Smooth muscle cell (in vitro differentiated cells): ENCODE measurements around the gene ZNF394. TPM values are rescaled to one million over a fixed set of nuclear protein-coding genes. Genes with fewer than 3 reads are reported as not detected.
A peak's percentile ranks its signal among the peaks of the same experiment; 100 is the strongest.

ENCODE experiments used
- DNase-seq: peaks from one replicate; lab custom pipeline; 2025; ENCODE audit not compliant: unreplicated experiment; lab: John Stamatoyannopoulos, UW
- H2AFZ ChIP-seq: fragments of 200-600 bp; sonication (generic); 2 replicates; pipeline ENCODE4 v1.6.0; 2016; ENCODE audit warnings: antibody characterized with exemption, low read depth, mild to moderate bottlenecking
- H3F3A ChIP-seq: fragments of 200-600 bp; sonication (generic); 2 replicates; pipeline ENCODE4 v1.6.0; 2017; ENCODE audit warnings: antibody characterized with exemption, low read depth
- H3K27ac ChIP-seq: fragments of 200-600 bp; sonication (generic); 2 replicates; pipeline ENCODE4 v1.5.1; 2016; ENCODE audit warnings: low read depth, mild to moderate bottlenecking
- H3K27me3 ChIP-seq: fragments of 200-600 bp; sonication (generic); 2 replicates; pipeline ENCODE4 v1.6.1; 2016; ENCODE audit warnings: low read depth, mild to moderate bottlenecking
- H3K36me3 ChIP-seq: fragments of 200-600 bp; sonication (generic); 2 replicates; pipeline ENCODE4 v1.5.1; 2016; ENCODE audit warnings: low read depth
- H3K4me1 ChIP-seq: fragments of 200-600 bp; sonication (generic); 2 replicates; pipeline ENCODE4 v1.5.1; 2016; ENCODE audit warnings: low read depth
- H3K4me2 ChIP-seq: fragments of 200-600 bp; sonication (generic); 2 replicates; pipeline ENCODE4 v1.6.0; 2016; ENCODE audit warnings: mild to moderate bottlenecking
- H3K4me3 ChIP-seq: fragments of 200-600 bp; sonication (generic); 2 replicates; pipeline ENCODE4 v1.5.1; 2016; ENCODE audit warnings: mild to moderate bottlenecking
- H3K79me2 ChIP-seq: fragments of 200-600 bp; sonication (generic); 2 replicates; pipeline ENCODE4 v1.6.0; 2016; ENCODE audit warnings: low read depth, mild to moderate bottlenecking
- H3K9ac ChIP-seq: fragments of 200-600 bp; sonication (generic); 2 replicates; pipeline ENCODE4 v1.6.0; 2016; ENCODE audit warnings: low read depth
- H3K9me3 ChIP-seq: fragments of 200-600 bp; sonication (generic); replicated peaks from 2 replicates; pipeline ENCODE4 v1.5.1; 2016; ENCODE audit warnings: low read depth
- H4K20me1 ChIP-seq: fragments of 200-600 bp; sonication (generic); 2 replicates; pipeline ENCODE4 v1.6.0; 2016; ENCODE audit warnings: low read depth
- CTCF ChIP-seq: fragments of 200-600 bp; sonication (generic); IDR thresholded peaks from 2 replicates; pipeline ENCODE4 v1.5.1; 2017; ENCODE audit warnings: borderline replicate concordance, mild to moderate bottlenecking, antibody characterized with exemption; ENCODE audit not compliant: insufficient read depth, poor library complexity, severe bottlenecking
- WGBS: methylation state at CpG from one replicate; pipeline ENCODE4 v1.1.7; 2016; ENCODE audit warnings: low lambda C conversion rate; 5-methylcytosine and 5-hydroxymethylcytosine counted together
- polyA plus RNA-seq: library from polyadenylated mRNA; unstranded; fragments of >200 nt; fragmentation: Nextera tagmentation; extraction: Ambion mirVana; gene quantifications from 2 replicates; pipeline ENCODE4 v1.2.1, GENCODE V29; 2016
- total RNA-seq: library from RNA; depleted of rRNA; stranded (reverse); fragments of >200 nt; gene quantifications from 2 replicates; pipeline ENCODE4 v1.2.3, GENCODE V29; 2014

Gene ZNF394
- total and polyA plus RNA-seq, 2 experiments from 2014 or later: 13.2 to 27.7 TPM

GRCh38 chr7:99465421-99465768, 34.7 kb downstream of the ZNF394 start:
- WGBS: 12% methylated on average over 9 of the region's 9 CpGs

GRCh38 chr7:99461221-99461620, 38.9 kb downstream of the ZNF394 start:
- Histone ChIP-seq H3F3A (peaks cover 8% of the 10 kb centered on the region), H4K20me1 (peaks cover 62% of the 10 kb centered on the region), H3K9me3 (no peaks in the 10 kb centered on the region), H2AFZ (no peak overlapping the region), H3K4me3 (no peak overlapping the region), H3K9ac (no peak overlapping the region), H3K36me3 (no peaks in the 10 kb centered on the region), H3K79me2 (peaks cover 75% of the 10 kb centered on the region), H3K4me2 (no peak overlapping the region), H3K27me3 (no peaks in the 10 kb centered on the region), H3K27ac (no peak overlapping the region), H3K4me1 (peaks cover 8% of the 10 kb centered on the region)
- no peak for DNase-seq
- TF ChIP-seq CTCF: no peak
- 100% methylated on average over 2 of the region's 2 CpGs for WGBS

More at GRCh38 chr7:99465421-99465768, 34.7 kb downstream of the ZNF394 start:
- Histone ChIP-seq H3K36me3 (no peaks in the 10 kb centered on the region), H3K27ac (peak overlapping the region; percentile 78), H3K79me2 (peaks cover 59% of the 10 kb centered on the region), H3K9ac (peak overlapping the region; percentile 96), H3K9me3 (no peaks in the 10 kb centered on the region), H3K4me2 (peak overlapping the region; percentile 99), H2AFZ (peak overlapping the region; percentile 89), H3K4me3 (peak overlapping the region; percentile 87), H4K20me1 (peaks cover 22% of the 10 kb centered on the region), H3F3A (no peaks in the 10 kb centered on the region), H3K27me3 (no peaks in the 10 kb centered on the region), H3K4me1 (peaks cover 10% of the 10 kb centered on the region)
- no peak for TF ChIP-seq CTCF
- DNase-seq: no peak

GRCh38 chr7:99460651-99461050, 39.4 kb downstream of the ZNF394 start:
- WGBS: 84% methylated on average over 11 of the region's 11 CpGs
- DNase-seq: no peak

More at GRCh38 chr7:99460651-99461050, 39.4 kb downstream of the ZNF394 start:
- H3F3A ChIP-seq: peaks cover 8% of the 10 kb centered on the region
- H3K79me2 ChIP-seq: peaks cover 70% of the 10 kb centered on the region
- H3K9ac ChIP-seq: no peak overlapping the region
- peaks cover 6% of the 10 kb centered on the region for H3K4me1 ChIP-seq
- no peaks in the 10 kb centered on the region for H3K36me3 ChIP-seq
- no peaks in the 10 kb centered on the region for H3K9me3 ChIP-seq
- no peak overlapping the region for H3K27ac ChIP-seq
- peaks cover 62% of the 10 kb centered on the region for H4K20me1 ChIP-seq
- no peak overlapping the region for H3K4me3 ChIP-seq
- no peak overlapping the region for H2AFZ ChIP-seq
- no peaks in the 10 kb centered on the region for H3K27me3 ChIP-seq
- TF ChIP-seq CTCF: no peak
- H3K4me2 ChIP-seq: no peak overlapping the region
